GM23248 (cell line): ENCODE results near the gene MLLT10. TPM values are rescaled to one million over a fixed set of nuclear protein-coding genes. Genes with fewer than 3 reads are reported as not detected.

Experiments
- DNase-seq: peaks from one replicate; pipeline ENCODE4 v3.0.0-alpha.2; 2015
- H2AFZ ChIP-seq: fragments of 200-600 bp; sonication (generic); 2 replicates; pipeline ENCODE4 v1.6.1; 2016; ENCODE audit warnings: antibody characterized with exemption
- H3F3A ChIP-seq: fragments of 200-600 bp; sonication (generic); 2 replicates; pipeline ENCODE4 v1.6.1; 2016; ENCODE audit warnings: mild to moderate bottlenecking, antibody characterized with exemption, mixed run types; ENCODE audit not compliant: insufficient read depth
- H3K27ac ChIP-seq: fragments of 200-600 bp; sonication (generic); 2 replicates; pipeline ENCODE4 v1.5.1; 2016; ENCODE audit warnings: mild to moderate bottlenecking
- H3K27me3 ChIP-seq: fragments of 200-600 bp; sonication (generic); replicated peaks from 2 replicates; pipeline ENCODE4 v1.6.1; 2016; ENCODE audit warnings: mild to moderate bottlenecking; ENCODE audit not compliant: insufficient read depth
- H3K36me3 ChIP-seq: fragments of 200-600 bp; sonication (generic); 2 replicates; pipeline ENCODE4 v1.6.1; 2016; ENCODE audit warnings: low read depth, mild to moderate bottlenecking
- H3K4me1 ChIP-seq: fragments of 200-600 bp; sonication (generic); 2 replicates; pipeline ENCODE4 v1.6.1; 2016; ENCODE audit warnings: mild to moderate bottlenecking; ENCODE audit not compliant: insufficient read depth
- H3K4me2 ChIP-seq: fragments of 200-600 bp; sonication (generic); one replicate; pipeline ENCODE4 v1.6.1; 2016; ENCODE audit warnings: mild to moderate bottlenecking; ENCODE audit not compliant: unreplicated experiment
- H3K4me3 ChIP-seq: fragments of 200-600 bp; sonication (generic); 2 replicates; pipeline ENCODE4 v1.5.1; 2016; ENCODE audit warnings: mild to moderate bottlenecking
- H3K79me2 ChIP-seq: fragments of 200-600 bp; sonication (generic); 2 replicates; pipeline ENCODE4 v1.6.1; 2016; ENCODE audit warnings: mild to moderate bottlenecking; ENCODE audit not compliant: insufficient read depth
- H3K9ac ChIP-seq: fragments of 200-600 bp; sonication (generic); 2 replicates; pipeline ENCODE4 v1.6.1; 2016; ENCODE audit warnings: mild to moderate bottlenecking
- H3K9me2 ChIP-seq: fragments of 200-600 bp; sonication (generic); 2 replicates; pipeline ENCODE4 v1.6.1; 2016; ENCODE audit warnings: mixed run types, mild to moderate bottlenecking, moderate library complexity; ENCODE audit not compliant: insufficient read depth
- H3K9me3 ChIP-seq: fragments of 200-600 bp; sonication (generic); one replicate; pipeline ENCODE4 v1.6.1; 2017; ENCODE audit warnings: low read depth
- H4K20me1 ChIP-seq: fragments of 200-600 bp; sonication (generic); 2 replicates; pipeline ENCODE4 v1.6.0; 2016; ENCODE audit not compliant: insufficient read depth
- EZH2 ChIP-seq: fragments of 200-600 bp; sonication (generic); IDR thresholded peaks from 2 replicates; pipeline ENCODE4 v1.6.1; 2018; ENCODE audit warnings: antibody characterized with exemption, mild to moderate bottlenecking; ENCODE audit not compliant: insufficient read depth, poor library complexity, severe bottlenecking
- EZH2phosphoT487 ChIP-seq: fragments of 200-600 bp; sonication (generic); IDR thresholded peaks from 2 replicates; pipeline ENCODE4 v1.6.1; 2018; ENCODE audit warnings: antibody characterized with exemption, moderate library complexity, mild to moderate bottlenecking, low read depth; ENCODE audit not compliant: insufficient read depth
- WGBS, 2 experiments: methylation state at CpG; one replicate each; pipeline ENCODE4 v1.1.6; 2015 to 2017; ENCODE audit warnings: low lambda C conversion rate in 2 of 2, low coverage in 1 of 2; ENCODE audit errors: missing lambda C conversion rate in 2 of 2; 5-methylcytosine and 5-hydroxymethylcytosine counted together
- in situ Hi-C: fragments of 300-500 bp; cut with MboI; formaldehyde crosslinking; loops from 2 replicates; pipeline ENCODE4 v1.15.0; 2020
- polyA plus RNA-seq: library from polyadenylated mRNA; unstranded; fragments of >200 nt; fragmentation: Nextera tagmentation; extraction: Ambion mirVana; gene quantifications from 2 replicates; pipeline ENCODE4 v1.2.1, GENCODE V29; 2016
- total RNA-seq: library from RNA; depleted of rRNA; stranded (reverse); fragments of >200 nt; shearing (Covaris generic); gene quantifications from 2 replicates; pipeline ENCODE4 v1.2.3, GENCODE V29; 2014

Gene MLLT10
- total and polyA plus RNA-seq, 2 experiments from 2014 or later, result 8.9 to 19.8 TPM

DNA sequence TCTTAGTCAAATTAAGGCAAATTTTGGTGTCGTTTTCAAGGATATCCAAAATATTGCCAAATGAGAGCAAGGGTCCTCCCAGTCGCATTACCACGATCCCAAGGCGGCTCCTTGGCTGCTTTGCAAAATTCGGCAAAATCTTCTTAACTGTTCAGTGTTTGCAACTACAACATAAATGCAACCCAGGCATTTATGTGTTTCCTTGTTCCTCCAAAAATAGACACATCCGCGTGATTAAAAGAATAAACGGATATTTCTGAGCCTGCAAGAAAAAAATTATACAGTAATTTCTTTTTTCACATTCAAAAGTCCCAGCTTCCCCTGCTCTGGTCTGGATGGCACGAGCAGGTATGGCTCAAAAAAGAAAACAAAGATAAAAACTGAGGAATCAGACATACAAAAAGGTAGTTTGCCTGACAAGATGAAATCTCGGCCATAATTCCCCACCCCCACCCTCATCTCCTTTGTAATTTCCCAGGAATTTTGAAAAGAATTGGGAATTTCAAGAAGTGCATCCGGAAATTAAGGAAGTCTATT, 14.6 kb upstream of the MLLT10 start:
- Histone ChIP-seq H3F3A (peaks cover 30% of the 10 kb centered on the region), H4K20me1 (no peaks in the 10 kb centered on the region), H3K4me3 (peak overlapping the region; percentile 82), H3K27me3 (no peaks in the 10 kb centered on the region), H3K9ac (peak overlapping the region; percentile 83), H2AFZ (peak overlapping the region; percentile 97), H3K9me3 (no peaks in the 10 kb centered on the region), H3K79me2 (no peaks in the 10 kb centered on the region), H3K4me1 (peaks cover 30% of the 10 kb centered on the region), H3K36me3 (no peaks in the 10 kb centered on the region), H3K9me2 (no peaks in the 10 kb centered on the region), H3K27ac (peak overlapping the region; percentile 76), H3K4me2 (peak overlapping the region; percentile 95)
- in situ Hi-C loops, result loop anchor here (25.0 kb wide), 1 partner anchor 718 kb away; no protein-coding TSS in a partner anchor
- WGBS, 2 experiments, result 1% methylated on average over 11 of the region's 11 CpGs
- DNase-seq, result peak; percentile 28
- no peak for TF ChIP-seq EZH2phosphoT487
- no peak for TF ChIP-seq EZH2

DNA sequence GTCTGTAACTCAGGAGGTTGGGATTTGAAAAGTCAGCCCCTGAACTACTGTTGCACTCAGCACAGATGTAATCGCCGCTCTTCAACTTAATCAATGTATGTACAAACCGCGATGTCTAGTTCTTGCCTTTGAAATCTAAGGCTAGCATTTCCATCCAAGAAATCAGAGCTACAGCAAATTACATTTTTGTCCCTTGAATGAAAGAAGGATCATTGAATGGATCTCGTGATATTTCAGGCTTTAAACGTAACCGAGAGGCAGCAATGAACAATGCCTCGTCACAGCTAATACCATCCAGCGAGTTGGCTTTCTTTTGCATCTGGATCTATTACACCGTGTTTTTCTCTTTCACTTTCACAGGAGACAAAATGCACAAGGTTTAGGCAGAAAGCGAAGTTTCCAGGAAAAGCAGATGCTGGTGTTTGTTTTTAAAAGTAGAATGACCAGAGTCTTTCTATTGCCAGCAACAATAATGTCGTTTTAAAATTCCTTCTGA, 14.0 kb upstream of the MLLT10 start:
- DNase-seq, result peak; percentile 91
- Histone ChIP-seq H3K9ac (peak overlapping the region; percentile 83), H3K9me2 (no peaks in the 10 kb centered on the region), H3K36me3 (no peaks in the 10 kb centered on the region), H3F3A (peaks cover 35% of the 10 kb centered on the region), H3K79me2 (no peaks in the 10 kb centered on the region), H3K4me1 (peaks cover 30% of the 10 kb centered on the region), H3K4me3 (peak overlapping the region; percentile 82), H4K20me1 (no peaks in the 10 kb centered on the region), H2AFZ (peak overlapping the region; percentile 97), H3K4me2 (peak overlapping the region; percentile 95), H3K9me3 (no peaks in the 10 kb centered on the region), H3K27ac (peak overlapping the region; percentile 76), H3K27me3 (no peaks in the 10 kb centered on the region)
- in situ Hi-C loops, result loop anchor here (25.0 kb wide), 1 partner anchor 717 kb away; no protein-coding TSS in a partner anchor
- TF ChIP-seq EZH2phosphoT487, result no peak
- TF ChIP-seq EZH2, result no peak
- 1% methylated on average over 11 to 12 of the region's 12 CpGs for WGBS, 2 experiments

DNA sequence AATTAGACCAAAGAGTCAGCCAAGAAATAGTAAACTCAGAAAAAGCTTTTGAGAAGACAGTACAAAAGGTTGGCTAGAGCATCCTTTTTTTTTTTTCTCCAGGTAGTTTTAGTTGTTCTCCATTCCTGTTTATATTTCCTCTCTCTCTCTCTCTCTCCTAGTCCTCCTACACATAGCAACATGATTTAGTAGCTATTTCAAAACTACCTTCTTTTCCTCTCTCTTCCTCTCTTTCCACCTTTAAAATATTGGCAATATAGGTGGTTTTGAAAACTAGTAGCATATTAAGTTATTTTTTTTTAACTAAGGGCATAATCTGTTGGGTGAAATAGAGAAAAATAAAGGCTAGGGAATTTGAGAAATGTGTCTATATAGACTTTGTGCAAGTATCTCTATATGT, 13.5 kb upstream of the MLLT10 start:
- H3K9me3 ChIP-seq, result no peaks in the 10 kb centered on the region
- no peak for DNase-seq
- no peak for TF ChIP-seq EZH2phosphoT487
- TF ChIP-seq EZH2, result no peak
- no peaks in the 10 kb centered on the region for H3K36me3 ChIP-seq
- no peaks in the 10 kb centered on the region for H3K79me2 ChIP-seq
- peak overlapping the region; percentile 97 for H2AFZ ChIP-seq
- H3K9ac ChIP-seq, result peak overlapping the region; percentile 83
- peak overlapping the region; percentile 76 for H3K27ac ChIP-seq
- H3K4me3 ChIP-seq, result peak overlapping the region; percentile 82
- H3F3A ChIP-seq, result peaks cover 40% of the 10 kb centered on the region
- no peaks in the 10 kb centered on the region for H4K20me1 ChIP-seq
- H3K27me3 ChIP-seq, result no peaks in the 10 kb centered on the region
- in situ Hi-C loops, result loop anchor here (25.0 kb wide), 1 partner anchor 717 kb away; no protein-coding TSS in a partner anchor
- H3K9me2 ChIP-seq, result no peaks in the 10 kb centered on the region
- H3K4me2 ChIP-seq, result peak overlapping the region; percentile 95
- peaks cover 30% of the 10 kb centered on the region for H3K4me1 ChIP-seq

DNA sequence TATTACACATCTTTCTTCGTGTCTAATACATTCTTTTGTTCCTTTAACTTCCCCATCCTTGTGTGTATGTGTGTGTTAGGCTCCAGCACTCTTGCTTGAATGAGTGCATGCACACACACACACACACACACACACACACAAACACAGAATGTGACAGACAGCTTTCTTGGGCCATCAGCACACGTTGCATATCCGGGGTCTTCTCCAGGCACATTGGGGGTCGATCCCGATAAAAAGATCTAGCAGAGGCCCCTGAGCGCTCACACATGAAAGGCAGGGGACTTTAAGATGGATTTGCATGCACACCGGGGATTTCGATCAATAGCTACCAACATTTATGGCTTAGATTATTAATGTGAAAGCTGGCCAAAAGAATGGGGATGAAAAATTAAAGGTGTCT, 13.1 kb upstream of the MLLT10 start:
- TF ChIP-seq EZH2, result no peak
- TF ChIP-seq EZH2phosphoT487, result no peak
- Histone ChIP-seq H3K27ac (0 out of 2 replicates have a peak overlapping the region, but pooled peaks have one; percentile 76), H3F3A (peaks cover 36% of the 10 kb centered on the region), H3K4me1 (peaks cover 28% of the 10 kb centered on the region), H3K9me3 (no peaks in the 10 kb centered on the region), H3K9me2 (no peaks in the 10 kb centered on the region), H3K79me2 (no peaks in the 10 kb centered on the region), H3K36me3 (no peaks in the 10 kb centered on the region), H3K4me2 (no peak overlapping the region), H4K20me1 (no peaks in the 10 kb centered on the region), H2AFZ (peak overlapping the region; percentile 97; the same call in 1 of the 2 replicates), H3K4me3 (no peak overlapping the region), H3K27me3 (no peaks in the 10 kb centered on the region), H3K9ac (peak overlapping the region; percentile 83; the same call in 1 of the 2 replicates)
- no peak for DNase-seq
- 49 to 55% methylated on average over 8 of the region's 8 CpGs for WGBS, 2 experiments
- in situ Hi-C loops, result loop anchor here (25.0 kb wide), 1 partner anchor 716 kb away; no protein-coding TSS in a partner anchor
